Neural progenitor cell (in vitro differentiated cells): ENCODE measurements around the gene FOXL3. TPM values are rescaled to one million over a fixed set of nuclear protein-coding genes. Genes with fewer than 3 reads are reported as not detected.

Source experiments
- DNase-seq: peaks from one replicate; pipeline ENCODE4 v3.0.0-alpha.2; 2016; ENCODE audit warnings: low spot score
- H2AFZ ChIP-seq: fragments of 200-600 bp; sonication (generic); replicated peaks from 2 replicates; pipeline ENCODE4 v1.6.1; 2016; ENCODE audit warnings: antibody characterized with exemption
- H3F3A ChIP-seq: fragments of 200-600 bp; sonication (generic); 2 replicates; pipeline ENCODE4 v1.6.1; 2016; ENCODE audit warnings: antibody characterized with exemption, low read depth
- H3K27ac ChIP-seq: fragments of 200-600 bp; sonication (generic); 2 replicates; pipeline ENCODE4 v1.5.1; 2016; ENCODE audit warnings: mild to moderate bottlenecking
- H3K27me3 ChIP-seq: fragments of 200-600 bp; sonication (generic); 2 replicates; pipeline ENCODE4 v1.6.1; 2016; ENCODE audit warnings: mild to moderate bottlenecking, moderate library complexity
- H3K36me3 ChIP-seq: fragments of 200-600 bp; sonication (generic); 2 replicates; pipeline ENCODE4 v1.5.1; 2016
- H3K4me1 ChIP-seq: fragments of 200-600 bp; sonication (generic); 2 replicates; pipeline ENCODE4 v1.6.1; 2016; ENCODE audit warnings: mixed run types
- H3K4me2 ChIP-seq: fragments of 200-600 bp; sonication (generic); 2 replicates; pipeline ENCODE4 v1.6.1; 2016
- H3K4me3 ChIP-seq: fragments of 200-600 bp; sonication (generic); 2 replicates; pipeline ENCODE4 v1.5.1; 2016
- H3K79me2 ChIP-seq: fragments of 200-600 bp; sonication (generic); 2 replicates; pipeline ENCODE4 v1.6.1; 2016; ENCODE audit warnings: low read depth
- H3K9ac ChIP-seq: fragments of 200-600 bp; sonication (generic); 2 replicates; pipeline ENCODE4 v1.6.1; 2016
- H3K9me3 ChIP-seq: fragments of 200-600 bp; sonication (generic); 2 replicates; pipeline ENCODE4 v1.5.1; 2016; ENCODE audit warnings: low read depth
- H4K20me1 ChIP-seq: fragments of 200-600 bp; sonication (generic); 2 replicates; pipeline ENCODE4 v1.6.1; 2016; ENCODE audit warnings: low read depth
- H3K27ac Mint-ChIP-seq: 3 replicates; pipeline ENCODE4 v1.8.0; 2021; ENCODE audit warnings: mixed read lengths
- H3K27me3 Mint-ChIP-seq: 2 replicates; pipeline ENCODE4 v1.8.0; 2022; ENCODE audit warnings: low read depth, mild to moderate bottlenecking, inconsistent platforms, moderate library complexity, mixed read lengths; ENCODE audit not compliant: insufficient read depth
- H3K36me3 Mint-ChIP-seq: 3 replicates; pipeline ENCODE4 v1.8.0; 2021; ENCODE audit warnings: mixed read lengths
- H3K4me1 Mint-ChIP-seq: 3 replicates; pipeline ENCODE4 v1.8.0; 2021; ENCODE audit warnings: mixed read lengths
- H3K4me3 Mint-ChIP-seq: 3 replicates; pipeline ENCODE4 v1.8.0; 2021; ENCODE audit warnings: mild to moderate bottlenecking, moderate library complexity, mixed read lengths
- H3K9me3 Mint-ChIP-seq: 3 replicates; pipeline ENCODE4 v1.8.0; 2020; ENCODE audit warnings: mixed read lengths
- EZH2 ChIP-seq: fragments of 200-600 bp; sonication (generic); IDR thresholded peaks from 2 replicates; pipeline ENCODE4 v1.6.1; 2017; ENCODE audit warnings: antibody characterized with exemption, mild to moderate bottlenecking, moderate library complexity
- EZH2phosphoT487 ChIP-seq: fragments of 200-600 bp; sonication (generic); IDR thresholded peaks from 2 replicates; pipeline ENCODE4 v1.6.1; 2017; ENCODE audit warnings: antibody characterized with exemption
- total RNA-seq: library from RNA; depleted of rRNA; stranded (reverse); fragments of >200 nt; gene quantifications from 2 replicates; pipeline ENCODE4 v1.2.3, GENCODE V29; 2015; ENCODE audit warnings: low replicate concordance
- TF ChIP-seq, protein P1 (sequence below): fragments of 200-600 bp; sonication (generic); IDR thresholded peaks from 2 replicates; pipeline ENCODE4 v1.5.1; 2017; ENCODE audit warnings: antibody characterized with exemption, mild to moderate bottlenecking

Gene FOXL3
- total RNA-seq, 1 donor from 2014 or later: not detected

DNA sequence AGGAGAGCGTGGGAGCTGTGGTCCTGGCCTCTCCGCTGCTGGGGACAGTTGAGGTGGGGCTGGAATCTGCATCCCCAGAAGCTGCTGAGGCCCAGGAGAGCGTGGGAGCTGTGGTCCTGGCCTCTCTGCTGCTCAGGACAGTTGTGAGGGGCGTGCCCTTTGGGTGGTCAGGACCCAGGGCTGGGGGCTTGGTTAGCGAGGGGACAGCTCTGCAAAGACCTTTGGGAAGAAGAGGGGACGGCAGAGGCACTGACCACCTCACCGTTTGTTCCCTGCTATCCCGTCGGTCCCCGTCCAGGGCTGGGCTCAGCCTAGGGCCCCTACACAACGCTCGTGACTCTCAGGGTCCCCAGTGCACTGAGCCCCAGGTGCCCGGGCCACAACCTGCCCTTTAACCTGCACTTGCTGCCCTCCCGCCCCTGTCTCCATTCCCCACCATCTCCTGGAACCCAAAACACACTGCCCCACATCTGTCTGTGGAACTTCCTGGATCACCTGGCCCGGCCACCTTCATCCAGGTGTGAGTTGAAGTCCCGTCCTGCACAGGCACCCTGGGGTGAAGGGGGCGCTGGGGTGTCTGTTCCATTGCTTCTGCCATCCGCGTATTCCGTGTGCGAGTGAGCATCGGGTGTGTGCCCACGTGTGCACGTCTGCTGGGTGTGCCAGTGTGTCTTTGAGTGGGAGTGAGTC, 14.1 kb downstream of the FOXL3 start:
- Histone ChIP-seq H3F3A (no peaks in the 10 kb centered on the region), H3K4me3 (no peak overlapping the region), H3K27ac (no peak overlapping the region), H3K4me2 (no peak overlapping the region), H2AFZ (no peak overlapping the region), H3K9ac (no peak overlapping the region), H3K27me3 (no peaks in the 10 kb centered on the region), H3K9me3 (no peaks in the 10 kb centered on the region), H3K4me1 (no peaks in the 10 kb centered on the region), H4K20me1 (no peaks in the 10 kb centered on the region), H3K79me2 (no peaks in the 10 kb centered on the region), H3K36me3 (no peaks in the 10 kb centered on the region)
- DNase-seq: no peak
- peaks cover 7% of the 10 kb centered on the region for H3K27me3 Mint-ChIP-seq
- TF ChIP-seq EZH2 (no peak), EZH2phosphoT487 (no peak)
- TF ChIP-seq, protein P1, sequence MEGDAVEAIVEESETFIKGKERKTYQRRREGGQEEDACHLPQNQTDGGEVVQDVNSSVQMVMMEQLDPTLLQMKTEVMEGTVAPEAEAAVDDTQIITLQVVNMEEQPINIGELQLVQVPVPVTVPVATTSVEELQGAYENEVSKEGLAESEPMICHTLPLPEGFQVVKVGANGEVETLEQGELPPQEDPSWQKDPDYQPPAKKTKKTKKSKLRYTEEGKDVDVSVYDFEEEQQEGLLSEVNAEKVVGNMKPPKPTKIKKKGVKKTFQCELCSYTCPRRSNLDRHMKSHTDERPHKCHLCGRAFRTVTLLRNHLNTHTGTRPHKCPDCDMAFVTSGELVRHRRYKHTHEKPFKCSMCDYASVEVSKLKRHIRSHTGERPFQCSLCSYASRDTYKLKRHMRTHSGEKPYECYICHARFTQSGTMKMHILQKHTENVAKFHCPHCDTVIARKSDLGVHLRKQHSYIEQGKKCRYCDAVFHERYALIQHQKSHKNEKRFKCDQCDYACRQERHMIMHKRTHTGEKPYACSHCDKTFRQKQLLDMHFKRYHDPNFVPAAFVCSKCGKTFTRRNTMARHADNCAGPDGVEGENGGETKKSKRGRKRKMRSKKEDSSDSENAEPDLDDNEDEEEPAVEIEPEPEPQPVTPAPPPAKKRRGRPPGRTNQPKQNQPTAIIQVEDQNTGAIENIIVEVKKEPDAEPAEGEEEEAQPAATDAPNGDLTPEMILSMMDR: no peak
- peaks cover 7% of the 10 kb centered on the region for H3K9me3 Mint-ChIP-seq
- H3K27ac Mint-ChIP-seq: peak overlapping the region; percentile 17
- peaks cover 11% of the 10 kb centered on the region for H3K4me1 Mint-ChIP-seq
- H3K4me3 Mint-ChIP-seq: no peak overlapping the region
- no peaks in the 10 kb centered on the region for H3K36me3 Mint-ChIP-seq

DNA sequence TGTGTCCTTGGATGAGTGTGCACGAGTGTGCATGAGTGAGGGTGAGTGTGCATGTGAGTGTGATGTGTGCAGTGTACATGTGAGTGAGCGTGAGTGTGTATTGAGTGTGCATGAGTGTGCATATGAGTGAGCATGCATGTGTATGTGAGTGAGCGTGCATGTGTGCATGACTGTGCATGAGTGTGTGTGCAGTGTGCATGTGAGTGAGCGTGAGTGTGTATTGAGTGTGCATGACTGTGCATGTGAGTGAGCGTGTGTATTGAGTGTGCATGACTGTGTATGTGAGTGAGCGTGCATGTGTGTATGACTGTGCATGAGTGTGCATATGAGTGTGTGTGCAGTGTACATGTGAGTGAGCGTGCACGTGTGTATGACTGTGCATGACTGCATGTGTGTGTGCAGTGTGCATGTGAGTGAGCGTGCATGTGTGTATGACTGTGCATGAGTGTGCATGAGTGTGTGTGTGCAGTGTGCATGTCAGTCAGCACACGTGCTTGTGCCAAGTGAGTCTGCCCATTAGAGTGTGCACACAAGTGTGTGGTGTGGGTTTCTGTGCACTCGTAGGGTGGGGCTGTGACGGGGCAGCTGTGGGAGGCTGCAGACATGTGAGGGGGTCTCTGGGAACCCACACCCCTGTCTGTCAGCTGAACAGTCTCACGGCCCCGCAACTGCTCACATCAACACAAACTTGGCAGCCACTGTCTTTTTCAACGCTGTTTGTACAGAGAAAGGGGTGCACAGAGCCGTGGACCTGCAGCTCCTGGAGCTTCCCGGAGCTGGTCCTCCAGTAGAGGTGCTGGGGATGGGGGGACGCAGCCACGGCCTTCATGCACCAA, 14.8 kb downstream of the FOXL3 start:
- no peak for DNase-seq
- H3K36me3 ChIP-seq: no peaks in the 10 kb centered on the region
- Mint-ChIP-seq H3K27me3 (peaks cover 7% of the 10 kb centered on the region), H3K4me1 (peaks cover 9% of the 10 kb centered on the region), H3K4me3 (no peak overlapping the region), H3K9me3 (peaks cover 7% of the 10 kb centered on the region), H3K27ac (peak overlapping the region; percentile 6), H3K36me3 (no peaks in the 10 kb centered on the region)
- H3K4me2 ChIP-seq: no peak overlapping the region
- no peak for TF ChIP-seq EZH2phosphoT487
- no peak for TF ChIP-seq EZH2
- TF ChIP-seq, protein P1: no peak
- no peak overlapping the region for H2AFZ ChIP-seq
- no peak overlapping the region for H3K27ac ChIP-seq
- H3K9ac ChIP-seq: no peak overlapping the region
- H3K27me3 ChIP-seq: no peaks in the 10 kb centered on the region
- H3K79me2 ChIP-seq: no peaks in the 10 kb centered on the region
- H4K20me1 ChIP-seq: no peaks in the 10 kb centered on the region
- no peaks in the 10 kb centered on the region for H3F3A ChIP-seq
- H3K4me1 ChIP-seq: no peaks in the 10 kb centered on the region
- H3K4me3 ChIP-seq: no peak overlapping the region
- H3K9me3 ChIP-seq: no peaks in the 10 kb centered on the region

DNA sequence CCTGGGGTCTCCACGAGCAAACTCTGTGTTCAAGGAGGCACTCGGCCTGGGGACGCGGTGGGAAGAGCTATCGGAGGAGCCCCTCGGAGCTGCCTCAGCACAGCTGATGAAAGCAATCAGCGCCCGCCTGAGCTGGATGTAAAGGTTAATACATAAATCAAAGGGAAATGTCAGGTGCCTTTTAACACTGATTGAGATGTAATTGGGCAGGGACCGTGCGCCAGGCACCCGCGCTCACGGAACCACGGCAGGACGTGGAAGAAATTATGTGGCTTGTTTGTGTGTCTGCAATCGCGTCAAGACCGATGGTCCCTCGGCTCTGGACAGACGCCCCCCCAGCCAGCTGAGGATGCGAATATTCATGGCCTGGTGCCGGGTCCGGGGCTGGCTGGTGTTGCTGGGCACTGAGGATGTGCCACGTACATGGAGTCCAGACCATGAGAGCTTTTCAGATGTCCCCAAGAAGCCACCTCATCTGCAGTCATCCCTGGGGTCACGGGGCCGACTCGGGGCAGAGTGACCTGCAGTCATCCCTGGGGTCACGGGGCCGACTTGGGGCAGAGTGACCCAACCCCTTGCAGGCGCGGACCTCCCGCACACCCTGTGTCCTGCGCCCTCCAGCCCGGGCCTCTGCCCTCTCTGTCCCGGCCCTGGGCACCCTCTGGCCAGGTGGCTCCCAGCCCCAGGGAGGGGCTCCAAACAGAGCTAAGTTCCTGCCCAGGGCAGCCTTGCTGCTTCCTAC, 15.6 kb downstream of the FOXL3 start:
- Histone ChIP-seq H3K36me3 (no peaks in the 10 kb centered on the region), H4K20me1 (no peaks in the 10 kb centered on the region), H3K4me2 (no peak overlapping the region), H3F3A (no peaks in the 10 kb centered on the region), H3K9ac (no peak overlapping the region), H3K4me1 (no peaks in the 10 kb centered on the region), H3K79me2 (no peaks in the 10 kb centered on the region), H3K27me3 (no peaks in the 10 kb centered on the region), H3K27ac (no peak overlapping the region), H3K9me3 (no peaks in the 10 kb centered on the region), H2AFZ (no peak overlapping the region), H3K4me3 (no peak overlapping the region)
- Mint-ChIP-seq H3K4me3 (no peak overlapping the region), H3K27me3 (peaks cover 7% of the 10 kb centered on the region), H3K36me3 (no peaks in the 10 kb centered on the region), H3K9me3 (peaks cover 7% of the 10 kb centered on the region), H3K27ac (no peak overlapping the region), H3K4me1 (peaks cover 6% of the 10 kb centered on the region)
- no peak for DNase-seq
- TF ChIP-seq EZH2 (no peak), EZH2phosphoT487 (no peak)
- TF ChIP-seq, protein P1: no peak
